ENCODE measurements around the gene AMHR2. TPM values are rescaled to one million over a fixed set of nuclear protein-coding genes. Genes with fewer than 3 reads are reported as not detected.
"Not testable (repeated sequence)": the region's sequence is repeated elsewhere in the genome, so short reads cannot be mapped to it uniquely, and the experiment has no call there.

The AMHR2 gene
- polyA plus RNA-seq, 1 experiment = not detected

- CTCF ChIA-PET = interaction anchor here (1.0 to 2.5 kb wide), 5 partner anchors 10 to 93 kb away, joined by 3 to 28 read pairs (median 3); no protein-coding TSS in a partner anchor
- no peak for TF ChIP-seq CTCF (IDR thresholded peaks at IDR 0.05; ENCODE audit: insufficient read depth, low read depth, low read length)
These were observed 5.4 kb upstream of the AMHR2 start for GRCh38 chr12:53418221-53418620.

GRCh38 chr12:53419756-53420155 is 3.9 kb upstream of the AMHR2 start:
- POLR2A ChIA-PET = no interaction called here
- Histone ChIP-seq H3K4me3 (ENCODE audit: low read depth, low read length) (no peak overlapping the region), H3K27me3 (ENCODE audit: control insufficient read depth, insufficient read depth, low read length) (no peaks in the 10 kb centered on the region), H3K36me3 (ENCODE audit: control insufficient read depth, insufficient read depth, low read length) (no peaks in the 10 kb centered on the region)
- no peak for TF ChIP-seq CTCF (IDR thresholded peaks at IDR 0.05; ENCODE audit: insufficient read depth, low read depth, low read length)
- DNase-seq (ENCODE audit: low read depth) = no peak
- CTCF ChIA-PET = interaction anchor here (2.4 to 8.1 kb wide), 3 partner anchors 11 to 75 kb away, joined by 6 to 163 read pairs (median 27); no protein-coding TSS in a partner anchor

More at GRCh38 chr12:53418221-53418620, 5.4 kb upstream of the AMHR2 start:
- POLR2A ChIA-PET = interaction anchor here (0.6 kb wide), 1 partner anchor 37 kb away, joined by 15 read pairs; no protein-coding TSS in a partner anchor
- Histone ChIP-seq H3K27me3 (ENCODE audit: control insufficient read depth, insufficient read depth, low read length) (no peaks in the 10 kb centered on the region), H3K36me3 (ENCODE audit: control insufficient read depth, insufficient read depth, low read length) (no peaks in the 10 kb centered on the region), H3K4me3 (ENCODE audit: low read depth, low read length) (no peak overlapping the region)
- no peak for DNase-seq (ENCODE audit: low read depth)

- H3K4me3 ChIP-seq (ENCODE audit: low read depth, low read length); POLR2A ChIA-PET: not testable (repeated sequence)
- CTCF ChIA-PET = interaction anchor here (0.8 to 8.1 kb wide), 12 partner anchors 8 to 101 kb away, joined by 3 to 163 read pairs (median 7); partner anchors contain the start of gene AAAS
These were observed 1.4 kb upstream of the AMHR2 start for GRCh38 chr12:53422247-53422646.

GRCh38 chr12:53424626-53425514 is 1.2 kb downstream of the AMHR2 start:
- Histone ChIP-seq H3K36me3 (ENCODE audit: control insufficient read depth, insufficient read depth, low read length) (no peaks in the 10 kb centered on the region), H3K4me3 (ENCODE audit: low read depth, low read length) (no peak overlapping the region), H3K27me3 (ENCODE audit: control insufficient read depth, insufficient read depth, low read length) (no peaks in the 10 kb centered on the region)
- TF ChIP-seq CTCF (IDR thresholded peaks at IDR 0.05; ENCODE audit: insufficient read depth, low read depth, low read length) = no peak
- ChIA-PET POLR2A (no interaction called here), CTCF (interaction anchor here (0.6 to 8.1 kb wide), 7 partner anchors 7 to 100 kb away, joined by 3 to 163 read pairs (median 5); no protein-coding TSS in a partner anchor)
- DNase-seq (ENCODE audit: low read depth) = no peak

More at GRCh38 chr12:53422247-53422646, 1.4 kb upstream of the AMHR2 start:
- H3K27me3 ChIP-seq (ENCODE audit: control insufficient read depth, insufficient read depth, low read length); H3K36me3 ChIP-seq (ENCODE audit: control insufficient read depth, insufficient read depth, low read length); DNase-seq (ENCODE audit: low read depth): not testable (repeated sequence)

- CTCF ChIA-PET = interaction anchor here (0.6 to 8.1 kb wide), 7 partner anchors 8 to 133 kb away, joined by 3 to 163 read pairs (median 5); no protein-coding TSS in a partner anchor
These were observed 2.0 kb downstream of the AMHR2 start for GRCh38 chr12:53425515-53426150.

More at GRCh38 chr12:53425515-53426150, 2.0 kb downstream of the AMHR2 start:
- POLR2A ChIA-PET = no interaction called here
- no peak for TF ChIP-seq CTCF (IDR thresholded peaks at IDR 0.05; ENCODE audit: insufficient read depth, low read depth, low read length)
- Histone ChIP-seq H3K27me3 (ENCODE audit: control insufficient read depth, insufficient read depth, low read length) (no peaks in the 10 kb centered on the region), H3K4me3 (ENCODE audit: low read depth, low read length) (no peak overlapping the region), H3K36me3 (ENCODE audit: control insufficient read depth, insufficient read depth, low read length) (no peaks in the 10 kb centered on the region)
- DNase-seq (ENCODE audit: low read depth) = no peak
